NCI-H226 (cell line): ENCODE data around the gene ST7.

Source experiments
- DNase-seq: peaks from one replicate; pipeline ENCODE4 v3.0.0-alpha.2; 2015

The ST7 gene

GRCh38 chr7:117134411-117134810 lies 181.1 kb downstream of the ST7 start:
- DNase-seq = no peak

GRCh38 chr7:117134889-117135552 lies 181.7 kb downstream of the ST7 start:
- no peak for DNase-seq

GRCh38 chr7:117135553-117135891 lies 182.2 kb downstream of the ST7 start:
- no peak for DNase-seq

- DNase-seq = no peak
These were observed 184.6 kb downstream of the ST7 start for GRCh38 chr7:117137868-117138267.

GRCh38 chr7:117138495-117138894 lies 185.2 kb downstream of the ST7 start:
- DNase-seq = no peak

GRCh38 chr7:117138981-117139380 lies 185.7 kb downstream of the ST7 start:
- no peak for DNase-seq

GRCh38 chr7:117139397-117139984 lies 186.2 kb downstream of the ST7 start:
- no peak for DNase-seq

GRCh38 chr7:117140921-117141320 lies 187.6 kb downstream of the ST7 start:
- no peak for DNase-seq

GRCh38 chr7:117143066-117143465 lies 189.8 kb downstream of the ST7 start:
- no peak for DNase-seq

- peak; percentile 38 for DNase-seq
These were observed 190.3 kb downstream of the ST7 start for GRCh38 chr7:117143580-117143979.

- no peak for DNase-seq
These were observed 192.0 kb downstream of the ST7 start for GRCh38 chr7:117145333-117145732.

GRCh38 chr7:117146059-117146458 lies 192.8 kb downstream of the ST7 start:
- DNase-seq = no peak

GRCh38 chr7:117146511-117146910 lies 193.2 kb downstream of the ST7 start:
- DNase-seq = no peak

GRCh38 chr7:117148971-117149370 lies 195.7 kb downstream of the ST7 start:
- no peak for DNase-seq

GRCh38 chr7:117149692-117150091 lies 196.4 kb downstream of the ST7 start:
- DNase-seq = no peak

- no peak for DNase-seq
These were observed 199.1 kb downstream of the ST7 start for GRCh38 chr7:117152213-117153007.

GRCh38 chr7:117153016-117153545 lies 199.8 kb downstream of the ST7 start:
- DNase-seq = no peak

- no peak for DNase-seq
These were observed 201.4 kb downstream of the ST7 start for GRCh38 chr7:117154721-117155120.

GRCh38 chr7:117155694-117156093 lies 202.4 kb downstream of the ST7 start:
- DNase-seq = no peak

- DNase-seq = peak; percentile 83
These were observed 204.2 kb downstream of the ST7 start for GRCh38 chr7:117157241-117158209.

GRCh38 chr7:117158941-117159697 lies 205.8 kb downstream of the ST7 start:
- no peak for DNase-seq

- DNase-seq = no peak
These were observed 209.8 kb downstream of the ST7 start for GRCh38 chr7:117163101-117163500.
